ENCODE measurements around the gene LHFPL2.
"Not testable (repeated sequence)": the region's sequence is repeated elsewhere in the genome, so short reads cannot be mapped to it uniquely, and the experiment has no call there.

Gene LHFPL2

DNA sequence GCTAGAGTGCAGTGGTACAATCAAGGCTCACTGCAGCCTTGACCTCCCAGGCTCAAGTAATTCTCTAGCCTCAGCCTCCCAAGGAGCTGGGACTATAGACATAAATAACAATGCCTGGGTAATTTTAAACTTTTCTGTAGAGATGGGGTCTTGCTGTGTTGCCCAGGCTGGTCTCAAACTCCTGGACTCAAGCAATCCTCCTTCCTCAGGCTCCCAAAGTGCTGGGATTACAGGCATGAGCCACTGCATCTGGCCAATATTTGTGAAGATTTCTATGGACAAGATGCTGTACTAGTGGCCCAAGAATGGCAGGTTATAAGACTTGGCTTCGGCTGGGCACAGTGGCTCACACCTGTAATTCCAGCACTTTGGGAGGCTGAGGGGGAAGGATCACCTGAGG lies 18.4 kb upstream of the LHFPL2 start:
- DNase-seq, result not testable (repeated sequence)

DNA sequence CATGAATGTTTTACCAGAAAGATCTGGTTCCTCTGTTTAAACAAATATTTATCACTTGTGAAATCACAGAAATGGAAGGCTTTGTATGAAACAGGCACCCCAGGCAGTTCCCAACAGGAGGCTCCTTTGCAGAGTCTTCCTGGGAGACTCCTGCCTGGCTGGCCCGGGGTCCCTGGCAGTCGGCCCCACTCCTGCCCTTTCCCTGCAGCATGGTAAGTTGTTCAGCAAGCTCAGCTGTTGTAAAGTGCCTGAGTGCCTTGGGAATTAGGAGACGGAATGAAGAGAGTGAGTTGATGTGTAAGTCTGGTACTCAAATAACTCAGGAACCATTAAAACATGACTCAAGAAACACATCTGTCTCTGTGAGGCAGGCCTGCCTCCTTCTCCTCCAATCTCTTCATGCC lies 17.5 kb upstream of the LHFPL2 start:
- DNase-seq, result no peak

DNA sequence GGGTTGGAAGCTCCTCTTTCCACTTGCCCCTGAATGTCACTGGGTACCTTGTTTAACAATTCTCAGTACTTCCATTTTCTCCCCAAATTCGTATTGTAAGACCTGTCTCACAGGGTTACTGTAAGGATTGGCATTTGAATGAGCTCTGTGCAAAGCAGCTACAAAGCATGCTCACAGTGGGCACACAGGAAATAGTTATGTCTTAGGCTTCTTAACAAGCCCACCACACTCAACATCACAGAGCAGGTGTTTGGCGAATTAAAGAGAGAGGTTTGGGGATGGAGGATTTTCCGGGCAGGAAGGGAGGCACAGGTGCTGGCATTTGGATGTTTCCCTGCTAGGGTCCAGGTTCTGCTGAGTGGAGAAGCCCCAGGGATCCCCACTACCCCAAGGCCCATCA lies 17.0 kb upstream of the LHFPL2 start:
- DNase-seq, result no peak

DNA sequence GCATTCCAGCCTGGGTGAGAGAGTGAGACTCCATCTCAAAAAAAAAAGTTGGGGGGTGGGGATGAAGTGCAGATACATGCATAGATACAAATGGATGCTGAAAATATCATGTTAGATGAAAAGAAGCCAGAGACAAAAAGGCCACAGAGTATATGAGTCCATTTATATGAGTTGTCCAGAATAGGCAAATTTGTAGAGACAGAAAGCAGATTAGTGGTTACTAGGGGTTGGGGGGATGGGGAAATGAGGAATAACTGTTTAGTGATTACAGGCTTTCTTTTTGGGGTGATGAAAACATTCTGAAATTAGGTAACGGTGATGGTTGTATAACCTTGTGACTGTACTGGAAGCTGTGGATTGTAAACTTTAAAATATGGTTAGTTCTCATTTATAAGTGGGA lies 13.8 kb upstream of the LHFPL2 start:
- no peak for DNase-seq

DNA sequence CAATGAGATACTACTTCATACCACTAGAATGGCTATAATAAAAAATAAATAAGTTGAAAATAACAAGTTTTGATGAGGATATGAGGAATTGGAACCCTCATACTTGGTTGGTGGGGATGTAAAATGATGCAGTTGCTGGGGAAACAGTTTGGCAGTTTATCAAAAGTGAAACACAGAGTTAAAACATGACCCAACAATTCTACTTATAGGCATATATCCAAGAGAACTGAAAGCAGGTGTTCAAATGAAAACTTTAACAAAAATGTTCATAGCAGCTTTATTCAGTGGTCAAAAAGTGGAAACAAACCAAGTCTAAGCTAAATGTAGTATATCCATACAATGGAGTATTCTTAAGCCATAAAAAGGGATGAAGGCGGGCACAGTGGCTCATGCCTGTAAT lies 13.1 kb upstream of the LHFPL2 start:
- DNase-seq, result no peak

DNA sequence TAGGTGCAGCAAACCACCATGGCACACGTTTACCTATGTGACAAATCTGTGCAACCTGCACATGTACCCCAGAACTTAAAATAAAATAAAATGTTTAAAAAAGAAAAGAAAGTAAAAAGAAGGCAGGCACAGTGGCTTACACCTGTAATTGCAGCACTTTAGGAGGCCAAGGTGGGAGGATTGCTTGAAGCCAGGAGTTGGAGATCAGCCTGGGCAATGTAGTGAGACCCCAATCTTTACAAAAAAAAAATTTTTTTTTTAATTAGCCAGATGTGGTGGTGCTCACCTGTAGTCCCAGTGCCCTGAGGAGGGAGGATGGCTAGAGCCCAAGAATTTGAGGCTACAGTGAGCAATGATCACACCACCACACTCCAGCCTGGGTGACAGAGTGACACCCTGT lies 12.5 kb upstream of the LHFPL2 start:
- no peak for DNase-seq

DNA sequence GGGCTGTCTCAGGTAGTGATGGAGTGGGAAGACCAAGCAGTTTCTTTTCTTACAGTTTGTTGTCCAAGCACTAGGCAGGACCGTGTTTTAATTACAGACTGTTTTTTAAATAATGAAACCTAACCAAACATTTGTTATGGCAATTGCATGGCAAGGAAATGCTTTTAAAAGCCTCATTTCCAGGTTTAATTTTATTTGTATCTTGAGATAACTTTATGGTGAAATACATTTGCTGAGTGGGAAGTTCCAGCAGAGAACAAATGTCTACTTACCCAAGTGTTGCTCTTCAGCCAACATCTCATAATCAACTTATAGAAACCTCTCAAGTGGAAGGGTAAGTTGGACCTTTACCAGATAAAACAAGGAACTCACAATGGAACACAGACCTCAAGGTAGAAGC lies 11.8 kb upstream of the LHFPL2 start:
- no peak for DNase-seq

DNA sequence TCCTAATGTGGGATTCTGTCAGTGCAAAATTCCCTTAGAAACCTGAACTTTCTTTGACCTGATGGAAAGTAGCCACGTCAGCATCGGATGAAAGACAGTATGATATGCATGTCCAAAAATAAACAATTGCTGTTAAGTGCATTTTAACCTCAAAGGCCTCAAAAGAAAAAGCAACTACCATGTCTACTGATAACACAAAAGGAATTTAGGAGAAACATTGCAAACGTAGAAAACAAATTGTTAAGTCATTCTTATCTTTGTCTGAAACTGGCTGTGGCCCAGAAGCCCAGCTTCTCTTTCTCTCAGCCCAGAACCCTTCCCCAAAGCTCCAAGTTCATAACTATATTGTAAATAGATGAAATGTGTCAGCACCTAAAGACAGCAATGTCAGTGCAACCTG lies 11.1 kb upstream of the LHFPL2 start:
- no peak for DNase-seq

DNA sequence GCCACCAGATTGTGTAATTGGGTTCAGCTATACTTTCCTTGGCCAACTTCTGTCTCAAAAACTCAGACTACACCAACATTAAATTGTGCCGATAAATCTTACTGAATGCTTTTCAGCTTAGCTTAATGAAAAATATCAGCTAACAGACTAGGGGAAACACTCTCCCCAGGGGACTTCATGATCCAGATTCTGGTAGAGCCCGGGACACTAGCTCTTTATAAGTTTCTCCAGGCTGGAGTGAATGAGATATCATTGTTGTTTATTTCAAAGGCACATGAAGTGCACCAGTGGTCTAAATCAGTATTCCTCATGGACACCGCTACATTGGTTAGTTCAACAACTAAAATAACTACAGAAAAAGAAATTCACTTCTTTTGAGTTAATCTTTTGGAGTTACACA lies 10.5 kb upstream of the LHFPL2 start:
- DNase-seq, result no peak

DNA sequence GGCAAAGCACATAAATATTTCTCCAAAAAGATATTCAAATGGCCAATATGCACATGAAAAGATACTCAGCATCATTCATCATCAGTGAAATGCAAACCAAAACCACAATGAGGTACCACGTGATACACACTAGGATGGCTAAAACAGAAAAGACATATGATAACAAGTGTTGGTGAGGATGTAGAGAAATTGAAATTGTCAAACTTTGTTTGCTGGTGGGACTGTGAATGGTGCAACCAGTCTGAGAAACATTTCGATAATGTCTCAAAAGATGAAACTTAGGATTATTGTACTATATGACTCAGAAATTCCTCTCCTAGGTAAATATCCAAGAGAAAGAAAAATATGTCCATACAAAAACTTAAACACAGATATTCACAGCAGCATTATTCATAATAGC lies 8.6 kb upstream of the LHFPL2 start:
- no peak for DNase-seq

DNA sequence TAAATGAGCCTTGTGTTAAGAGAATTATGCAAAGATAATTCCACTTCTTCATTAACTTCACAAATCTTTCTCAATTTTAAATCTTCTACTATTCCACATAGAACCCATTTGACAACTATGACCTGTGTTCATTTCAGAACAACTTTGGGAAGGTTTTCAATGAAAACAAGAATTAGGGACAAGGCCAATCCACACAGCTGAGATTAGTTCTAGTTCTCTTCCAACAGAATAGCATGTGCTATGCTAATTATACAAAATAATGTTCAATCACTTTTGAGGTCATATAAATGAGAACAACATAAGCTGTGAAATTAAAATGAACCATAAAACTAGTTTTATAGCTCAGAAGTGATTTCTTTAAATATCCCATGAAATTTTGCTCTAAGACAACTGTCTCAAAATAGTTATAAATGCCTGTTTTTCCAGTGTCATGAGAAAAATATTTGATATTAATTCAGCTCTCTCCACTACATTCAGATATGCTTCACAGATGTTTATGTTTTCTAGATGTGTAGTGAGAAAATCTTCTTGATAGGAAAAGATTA lies 7.2 kb upstream of the LHFPL2 start:
- DNase-seq, result no peak

DNA sequence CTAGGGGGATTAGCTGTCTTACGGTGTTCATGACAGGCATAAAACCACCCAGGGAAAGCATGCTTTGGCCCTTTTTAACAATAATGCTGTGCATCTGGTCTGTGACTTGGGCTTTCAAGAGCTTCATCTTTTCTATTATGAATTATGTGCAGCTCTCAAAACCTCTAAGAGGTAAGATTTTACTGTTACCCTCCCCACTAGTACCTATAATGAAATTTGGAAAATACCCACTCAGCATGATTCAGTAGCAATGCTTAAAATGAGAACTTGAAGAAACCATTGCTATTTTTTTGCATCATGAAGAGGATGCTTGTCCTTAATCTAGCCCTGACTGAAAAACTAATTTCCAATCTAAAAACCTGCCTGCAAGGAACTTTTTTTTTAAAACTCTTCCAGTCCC lies 5.8 kb upstream of the LHFPL2 start:
- no peak for DNase-seq

DNA sequence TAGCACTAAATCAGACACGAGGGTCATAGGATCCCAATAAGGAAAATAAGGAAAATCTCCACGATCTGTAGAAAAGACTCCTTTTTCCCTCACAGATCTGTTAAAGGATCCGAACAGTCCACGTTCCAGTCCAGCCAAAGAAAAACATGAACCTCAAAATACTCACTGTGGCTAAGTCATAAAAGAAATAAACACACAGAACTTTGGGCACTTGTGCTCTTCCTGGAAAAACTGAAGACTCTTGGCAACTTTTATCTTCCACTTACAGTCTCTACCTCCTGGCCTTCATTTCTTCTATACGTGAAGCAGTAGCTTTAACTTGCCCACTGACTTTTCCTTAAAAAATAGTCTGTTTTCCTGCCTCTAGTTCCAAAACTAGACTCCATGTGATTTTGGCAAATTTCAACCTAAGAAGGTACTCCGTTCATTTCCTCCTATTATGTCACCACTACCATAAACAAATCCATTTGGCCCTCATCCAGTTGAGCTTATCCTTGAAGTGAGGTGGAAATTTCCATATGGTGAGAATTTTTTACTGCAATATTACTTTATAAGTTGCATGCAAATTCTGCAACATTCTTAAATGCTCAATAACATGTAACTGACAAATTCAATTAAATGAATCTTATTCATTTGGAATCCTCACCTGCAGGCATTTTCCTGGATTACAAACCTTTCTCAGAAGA lies 5.3 kb upstream of the LHFPL2 start:
- DNase-seq, result no peak

DNA sequence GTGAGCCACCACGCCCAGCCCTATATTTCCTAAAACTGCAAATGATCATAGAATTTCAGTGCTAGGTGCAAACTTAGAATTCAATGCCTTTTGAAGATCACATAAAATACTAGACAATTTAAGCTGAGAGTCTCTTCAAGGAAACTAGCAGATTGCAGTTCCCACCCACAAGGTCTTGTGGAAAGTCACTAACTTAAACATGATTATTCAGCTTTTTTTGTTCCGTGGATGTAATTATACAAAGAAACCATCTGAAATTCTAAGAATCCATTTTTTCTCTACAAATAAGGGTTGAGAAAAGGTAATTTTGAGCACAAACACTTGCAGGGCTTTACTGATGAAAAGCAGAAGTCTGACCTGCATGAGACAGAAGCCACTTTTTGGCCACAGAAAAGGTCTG lies 4.5 kb upstream of the LHFPL2 start:
- no peak for DNase-seq

DNA sequence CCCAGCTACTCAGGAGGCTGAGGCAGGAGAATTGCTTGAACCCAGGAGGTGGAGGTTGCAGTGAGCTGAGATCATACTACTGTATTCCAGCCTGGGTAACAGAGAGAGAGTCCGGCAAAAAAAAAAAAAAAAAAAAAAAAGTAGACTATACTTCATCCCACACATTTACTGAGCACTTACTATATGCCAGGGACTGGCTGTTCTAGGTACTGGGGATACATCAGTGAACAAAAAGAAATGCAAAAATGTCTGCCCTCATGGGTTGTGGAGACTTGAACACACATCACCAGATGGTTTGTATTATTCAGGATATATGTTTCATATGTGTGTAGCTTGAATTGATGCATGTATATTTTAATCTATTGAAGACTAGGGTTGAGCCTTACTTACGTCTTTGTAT lies 2.9 kb upstream of the LHFPL2 start:
- DNase-seq, result no peak

DNA sequence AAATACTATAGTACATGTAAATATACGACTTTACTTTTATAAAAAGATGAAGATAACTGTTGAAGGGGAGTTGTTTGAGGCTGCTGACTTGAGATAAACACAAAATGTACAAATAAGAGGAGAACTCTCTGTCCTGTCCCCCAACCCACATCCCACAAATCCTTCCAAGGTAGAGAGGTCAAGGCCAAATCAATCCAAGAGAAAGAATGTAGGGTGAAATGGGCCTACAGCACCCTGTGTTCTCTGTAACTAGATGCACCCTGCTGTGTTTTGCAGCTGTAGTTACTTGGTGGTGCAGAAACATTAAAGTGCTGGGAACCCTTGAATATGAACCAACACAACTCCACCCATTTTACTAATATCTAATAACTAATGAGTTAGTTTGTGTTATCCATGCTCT lies 2.0 kb upstream of the LHFPL2 start:
- no peak for DNase-seq

DNA sequence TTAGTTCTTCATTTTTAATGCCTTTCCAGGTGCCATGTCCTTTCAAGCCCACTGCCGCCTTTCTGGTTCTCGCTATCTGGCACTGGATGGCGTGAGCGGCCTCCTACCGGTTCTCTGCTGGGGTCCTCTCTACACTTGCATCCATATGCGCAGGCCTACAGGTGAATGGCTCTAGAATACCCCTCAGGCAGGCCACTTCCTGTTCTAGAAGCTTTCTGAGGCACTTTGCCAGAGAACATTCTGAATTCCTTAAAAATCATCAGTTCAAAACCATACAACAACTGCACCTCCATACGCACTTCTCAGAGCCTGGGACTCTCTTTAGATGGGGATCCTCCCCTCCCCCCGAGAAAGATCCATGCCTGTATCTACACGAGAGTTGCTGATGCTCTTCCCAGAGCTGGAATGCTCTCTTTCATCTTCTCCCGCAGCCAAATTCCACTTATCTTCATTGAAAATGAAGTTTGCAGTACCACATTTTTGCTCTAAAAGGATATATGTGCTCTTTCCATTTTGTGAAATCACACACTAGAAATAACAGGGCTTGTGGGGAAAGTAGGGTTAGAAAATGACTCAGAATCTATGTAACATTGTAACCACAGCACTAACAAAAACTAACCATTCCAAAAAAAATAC lies 1.4 kb upstream of the LHFPL2 start:
- no peak for DNase-seq

DNA sequence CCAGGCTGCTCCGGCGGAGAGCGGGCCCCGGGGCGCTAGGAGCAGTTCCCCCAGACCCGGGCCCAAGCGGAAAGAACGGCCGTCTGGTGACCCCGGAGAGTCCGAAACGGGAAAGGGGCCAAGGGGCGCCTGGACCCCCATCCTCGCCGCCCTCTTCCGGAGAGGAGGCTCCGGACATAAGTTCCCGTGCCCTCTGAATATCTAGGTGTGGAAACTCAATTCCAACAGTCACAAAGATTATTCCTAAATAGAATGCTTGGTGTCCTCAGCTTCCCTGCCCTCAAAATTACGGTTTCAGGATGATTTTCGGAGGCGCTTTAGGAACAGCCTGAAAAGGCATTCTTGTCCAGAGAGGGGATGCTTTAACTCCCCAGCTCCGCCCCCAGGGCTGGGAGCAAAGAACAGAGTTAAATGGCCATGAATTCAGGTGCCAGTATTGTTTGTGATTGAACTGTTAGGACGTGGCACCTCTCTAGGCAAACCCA lies 681 bp upstream of the LHFPL2 start:
- peak in 1 of 56 donors; percentile 34 for DNase-seq

DNA sequence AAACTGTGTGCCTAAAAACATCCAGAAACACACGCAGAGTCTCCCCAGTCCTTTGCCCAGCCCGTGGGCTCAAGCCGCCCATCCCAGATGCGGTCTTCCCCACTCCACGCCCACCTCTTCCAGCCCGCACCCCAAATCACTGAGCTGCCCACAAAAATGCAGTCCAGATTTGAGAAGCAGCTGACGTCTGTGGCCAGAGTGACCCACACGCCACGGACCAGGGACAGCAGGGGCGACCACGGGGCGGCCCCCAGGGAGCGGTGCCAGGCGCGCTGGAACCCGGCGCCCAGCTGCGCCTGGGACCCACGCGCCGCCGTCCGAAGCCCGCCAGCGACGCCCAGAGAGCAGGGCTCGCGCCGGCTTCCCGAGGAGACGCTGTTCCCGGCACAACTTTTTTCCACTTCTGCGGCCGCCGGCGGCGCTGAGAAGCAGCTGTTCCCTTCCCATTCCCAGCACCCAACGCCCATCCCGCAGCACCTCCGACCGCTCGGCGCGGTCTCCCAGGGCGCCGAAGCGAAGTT lies 674 bp downstream of the LHFPL2 start:
- peak in 38 of 56 donors; percentile 10 to 72 (median 46) for DNase-seq

DNA sequence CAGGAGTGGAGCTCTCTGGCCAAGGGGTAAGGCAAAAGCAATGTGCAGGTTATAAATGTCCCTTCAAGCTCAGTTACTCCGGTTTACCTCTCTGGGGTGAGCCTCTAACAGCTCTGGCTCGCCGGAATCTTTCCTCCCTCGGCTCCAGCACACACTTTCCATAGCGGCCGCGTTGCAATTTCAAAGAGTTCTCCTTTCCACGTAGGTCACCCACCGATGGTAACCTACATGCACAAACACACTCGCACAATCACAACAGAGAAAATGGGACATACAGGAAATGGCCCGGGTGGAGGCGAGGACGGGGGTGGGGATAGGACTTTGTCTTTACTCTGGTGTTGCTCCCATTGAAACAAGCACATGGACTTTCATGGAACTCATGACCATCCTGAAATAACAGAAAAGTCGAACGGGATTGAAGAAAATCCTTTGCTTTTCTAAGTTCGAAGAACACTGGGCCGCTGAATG lies 1.2 kb downstream of the LHFPL2 start:
- peak in 3 of 56 donors; percentile 6 to 20 (median 15) for DNase-seq

DNA sequence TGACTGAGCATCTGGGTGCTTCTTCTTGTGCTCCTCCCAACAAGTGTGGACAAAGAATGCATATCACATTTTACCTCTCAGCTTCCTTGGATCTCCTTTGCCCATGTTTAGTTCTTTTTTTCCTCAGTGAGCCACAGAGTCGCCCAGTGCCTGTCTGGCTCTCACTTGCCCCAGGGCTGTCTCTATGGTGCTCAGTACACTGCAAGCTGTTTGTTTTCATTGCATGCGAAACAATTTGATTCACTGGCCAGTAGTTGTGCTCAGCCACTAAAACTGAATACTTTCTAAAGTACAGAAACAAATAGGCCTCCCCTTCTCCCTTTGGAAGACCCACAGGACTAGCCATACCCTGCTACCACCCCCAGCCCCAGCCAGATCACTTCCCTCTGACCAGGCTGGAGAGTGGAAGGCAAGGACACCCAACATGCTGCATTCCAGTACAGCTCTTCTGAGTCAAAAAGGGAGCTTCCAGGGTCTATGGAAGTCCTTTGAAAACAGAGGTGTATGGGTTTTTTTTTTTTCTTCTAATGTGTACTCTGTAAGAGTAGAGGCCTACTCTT lies 3.8 kb downstream of the LHFPL2 start:
- no peak for DNase-seq

DNA sequence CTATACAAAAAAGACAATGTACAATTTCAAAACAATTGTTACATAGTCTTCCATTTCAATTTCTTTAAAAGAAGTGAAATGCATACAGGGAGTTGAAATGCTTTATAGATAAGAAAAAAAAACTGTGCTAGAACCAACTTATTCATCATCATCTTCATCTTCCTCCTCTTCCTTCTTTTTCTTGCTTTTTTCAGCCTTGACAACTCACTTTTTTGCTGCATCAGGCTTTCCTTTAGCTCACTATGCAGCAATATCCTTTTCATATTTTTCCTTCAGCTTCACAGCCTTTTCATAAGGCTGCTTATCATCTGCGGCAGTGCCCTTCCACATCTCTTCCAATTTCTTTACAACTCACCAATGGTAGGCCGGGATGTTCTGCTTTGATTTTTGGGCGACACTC lies 4.4 kb downstream of the LHFPL2 start:
- DNase-seq, result no peak

Data from amygdala (tissue), 56 donors.